HepG2 (cell line): ENCODE measurements around the gene IGFALS. TPM values are rescaled to one million over a fixed set of nuclear protein-coding genes. Genes with fewer than 3 reads are reported as not detected.

Experiments used
- ELF1 ChIP-seq: sonication (generic); formaldehyde crosslinking; IDR thresholded peaks from 2 replicates; pipeline ENCODE4 v1.4.0; 2020; ENCODE audit warnings: missing genetic modification reagents
- FOXP1 ChIP-seq, 2 experiments: fragments of 450-650 bp in 1 of 2; IDR thresholded peaks; 2 replicates each; pipeline ENCODE4 v1.6.1; 2017 to 2018; ENCODE audit warnings: antibody characterized with exemption in 1 of 2
- GABPB1 ChIP-seq: IDR thresholded peaks from 2 replicates; pipeline ENCODE4 v1.6.1; 2016; ENCODE audit warnings: mild to moderate bottlenecking, missing genetic modification reagents, moderate library complexity, missing compliant biosample characterization
- HHEX ChIP-seq: IDR thresholded peaks from 2 replicates; pipeline ENCODE4 v1.6.1; 2016; ENCODE audit warnings: control low read depth
- HNRNPH1 ChIP-seq: fragments of 200-400 bp; formaldehyde crosslinking; optimal IDR thresholded peaks from 2 replicates; pipeline ENCODE3; 2017; ENCODE audit warnings: mild to moderate bottlenecking, low read depth, low read length
- JUNB ChIP-seq: sonication (generic); formaldehyde crosslinking; IDR thresholded peaks from 2 replicates; pipeline ENCODE4 v1.8.0; 2022; ENCODE audit warnings: missing genetic modification reagents, mild to moderate bottlenecking, borderline replicate concordance
- PATZ1 ChIP-seq: sonication (generic); formaldehyde crosslinking; IDR thresholded peaks from 2 replicates; pipeline ENCODE4 v1.4.0; 2020; ENCODE audit warnings: missing genetic modification reagents
- PHF8 ChIP-seq: sonication (generic); formaldehyde crosslinking; IDR thresholded peaks from 2 replicates; pipeline ENCODE4 v1.5.0; 2020; ENCODE audit warnings: missing genetic modification reagents
- POLR2AphosphoS5 ChIP-seq: IDR thresholded peaks from 2 replicates; pipeline ENCODE4 v1.6.1; 2012; ENCODE audit warnings: low read depth, low read length
- POLR2G ChIP-seq: fragments of 200-400 bp; formaldehyde crosslinking; IDR thresholded peaks from 2 replicates; pipeline ENCODE4 v1.6.1; 2018; ENCODE audit warnings: mild to moderate bottlenecking, low read depth, low read length, moderate library complexity
- RAD51 ChIP-seq: fragments of 450-650 bp; IDR thresholded peaks from 2 replicates; pipeline ENCODE4 v1.6.1; 2016; ENCODE audit warnings: borderline replicate concordance
- RBFOX2 ChIP-seq: fragments of 200-400 bp; formaldehyde crosslinking; IDR thresholded peaks from 2 replicates; pipeline ENCODE4 v1.6.1; 2017; ENCODE audit warnings: low read depth, mild to moderate bottlenecking, low read length
- SIX4 ChIP-seq: sonication (generic); formaldehyde crosslinking; IDR thresholded peaks from 2 replicates; pipeline ENCODE4 v1.4.0; 2020; ENCODE audit warnings: missing genetic modification reagents
- ZFX ChIP-seq: sonication (generic); formaldehyde crosslinking; IDR thresholded peaks from 2 replicates; pipeline ENCODE4 v1.4.0; 2020; ENCODE audit warnings: mild to moderate bottlenecking, low read depth, missing genetic modification reagents, moderate library complexity
- ZFY ChIP-seq: sonication (generic); formaldehyde crosslinking; IDR thresholded peaks from 2 replicates; pipeline ENCODE4 v1.4.0; 2020; ENCODE audit warnings: missing genetic modification reagents
- ZNF136 ChIP-seq: sonication (generic); formaldehyde crosslinking; IDR thresholded peaks from 2 replicates; pipeline ENCODE4 v1.8.1; 2022; ENCODE audit warnings: low read depth, mild to moderate bottlenecking, moderate library complexity, missing genetic modification reagents
- ZNF317 ChIP-seq: sonication (generic); formaldehyde crosslinking; IDR thresholded peaks from 2 replicates; pipeline ENCODE4 v1.5.0; 2020; ENCODE audit warnings: mild to moderate bottlenecking, missing genetic modification reagents
- ZNF468 ChIP-seq: sonication (generic); formaldehyde crosslinking; IDR thresholded peaks from 2 replicates; pipeline ENCODE4 v1.8.0; 2022; ENCODE audit warnings: mild to moderate bottlenecking, moderate library complexity, missing genetic modification reagents
- ZNF605 ChIP-seq: sonication (generic); formaldehyde crosslinking; IDR thresholded peaks from 2 replicates; pipeline ENCODE4 v1.8.0; 2022; ENCODE audit warnings: mild to moderate bottlenecking, missing genetic modification reagents
- ZNF629 ChIP-seq: sonication (generic); formaldehyde crosslinking; conservative IDR thresholded peaks from 2 replicates; pipeline ENCODE4 v1.5.0; 2020; ENCODE audit warnings: missing genetic modification reagents
- polyA plus RNA-seq, 8 experiments: library from polyadenylated mRNA; depleted of rRNA in 3 of 8; stranded (reverse) in 7 of 8; unstranded in 1 of 8; fragments of >200 nt; fragmentation: Illumina TruSeq in 4 of 8; extraction: Trizol in 4 of 8; gene quantifications; 2 replicates each; pipeline versions ENCODE4 v1.2.1 to v1.2.3, GENCODE V29; 2011 to 2016; ENCODE audit warnings: low read depth in 4 of 8, missing spikeins in 1 of 8, mixed read lengths in 1 of 8; ENCODE audit not compliant: insufficient read depth in 1 of 8
- total RNA-seq, 5 experiments: library from RNA; depleted of rRNA; stranded (reverse); fragments of >200 nt; fragmentation: Illumina TruSeq; extraction: Trizol; gene quantifications; 2 replicates each; pipeline ENCODE4 v1.2.3, GENCODE V29; 2016; ENCODE audit warnings: low read depth in 1 of 5
- TF ChIP-seq, protein P1 (sequence below): sonication (generic); formaldehyde crosslinking; IDR thresholded peaks from 2 replicates; pipeline ENCODE4 v1.4.0; 2020; ENCODE audit warnings: missing genetic modification reagents
- TF ChIP-seq, protein P2 (sequence below): sonication (generic); formaldehyde crosslinking; IDR thresholded peaks from 2 replicates; pipeline ENCODE4 v1.5.0; 2020; ENCODE audit warnings: missing genetic modification reagents
- TF ChIP-seq, protein P3 (sequence below): IDR thresholded peaks from 2 replicates; pipeline ENCODE4 v1.6.1; 2012; ENCODE audit warnings: inconsistent platforms

IGFALS gene
- total and polyA plus RNA-seq, 2 of the 13 experiments (the other 11 are each of a cell fraction or from before 2014, with no cell fraction given): 0.34 to 2.4 TPM

DNA sequence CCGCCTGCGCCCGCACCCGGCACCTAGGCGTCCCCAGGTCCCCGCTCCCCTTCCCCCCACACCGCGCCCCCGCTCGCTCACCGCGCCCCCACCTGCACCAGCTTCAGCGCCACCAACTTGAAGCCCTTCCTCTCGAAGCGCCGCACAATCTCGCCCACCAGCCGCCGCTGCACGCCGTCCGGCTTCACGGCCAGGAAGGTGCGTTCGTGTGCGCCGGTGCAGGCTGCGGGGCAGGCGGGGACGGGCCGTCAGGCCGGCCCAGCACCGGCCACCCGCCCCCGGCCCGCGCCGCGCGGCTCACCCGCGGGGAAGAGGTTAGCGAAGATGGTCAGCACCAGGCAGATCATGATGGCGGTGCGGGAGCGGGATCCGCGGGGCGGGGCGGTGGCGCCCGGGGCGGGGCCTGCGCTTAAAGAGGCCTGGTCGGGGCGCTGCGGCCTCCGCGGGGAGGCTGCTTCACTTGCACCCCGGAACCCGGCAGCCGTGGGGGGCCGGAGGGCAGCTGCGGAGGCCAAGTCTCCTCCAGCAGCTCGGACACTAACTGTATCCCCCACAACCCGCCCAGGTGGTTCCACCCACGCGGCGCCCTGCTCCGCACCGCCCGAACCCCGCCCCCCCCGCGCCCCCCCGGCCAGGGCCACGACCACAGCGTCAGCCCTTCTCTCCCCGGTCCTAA, 22.2 kb downstream of the IGFALS start, which contains the start of gene NME3 (continued):
- TF ChIP-seq, protein P1, sequence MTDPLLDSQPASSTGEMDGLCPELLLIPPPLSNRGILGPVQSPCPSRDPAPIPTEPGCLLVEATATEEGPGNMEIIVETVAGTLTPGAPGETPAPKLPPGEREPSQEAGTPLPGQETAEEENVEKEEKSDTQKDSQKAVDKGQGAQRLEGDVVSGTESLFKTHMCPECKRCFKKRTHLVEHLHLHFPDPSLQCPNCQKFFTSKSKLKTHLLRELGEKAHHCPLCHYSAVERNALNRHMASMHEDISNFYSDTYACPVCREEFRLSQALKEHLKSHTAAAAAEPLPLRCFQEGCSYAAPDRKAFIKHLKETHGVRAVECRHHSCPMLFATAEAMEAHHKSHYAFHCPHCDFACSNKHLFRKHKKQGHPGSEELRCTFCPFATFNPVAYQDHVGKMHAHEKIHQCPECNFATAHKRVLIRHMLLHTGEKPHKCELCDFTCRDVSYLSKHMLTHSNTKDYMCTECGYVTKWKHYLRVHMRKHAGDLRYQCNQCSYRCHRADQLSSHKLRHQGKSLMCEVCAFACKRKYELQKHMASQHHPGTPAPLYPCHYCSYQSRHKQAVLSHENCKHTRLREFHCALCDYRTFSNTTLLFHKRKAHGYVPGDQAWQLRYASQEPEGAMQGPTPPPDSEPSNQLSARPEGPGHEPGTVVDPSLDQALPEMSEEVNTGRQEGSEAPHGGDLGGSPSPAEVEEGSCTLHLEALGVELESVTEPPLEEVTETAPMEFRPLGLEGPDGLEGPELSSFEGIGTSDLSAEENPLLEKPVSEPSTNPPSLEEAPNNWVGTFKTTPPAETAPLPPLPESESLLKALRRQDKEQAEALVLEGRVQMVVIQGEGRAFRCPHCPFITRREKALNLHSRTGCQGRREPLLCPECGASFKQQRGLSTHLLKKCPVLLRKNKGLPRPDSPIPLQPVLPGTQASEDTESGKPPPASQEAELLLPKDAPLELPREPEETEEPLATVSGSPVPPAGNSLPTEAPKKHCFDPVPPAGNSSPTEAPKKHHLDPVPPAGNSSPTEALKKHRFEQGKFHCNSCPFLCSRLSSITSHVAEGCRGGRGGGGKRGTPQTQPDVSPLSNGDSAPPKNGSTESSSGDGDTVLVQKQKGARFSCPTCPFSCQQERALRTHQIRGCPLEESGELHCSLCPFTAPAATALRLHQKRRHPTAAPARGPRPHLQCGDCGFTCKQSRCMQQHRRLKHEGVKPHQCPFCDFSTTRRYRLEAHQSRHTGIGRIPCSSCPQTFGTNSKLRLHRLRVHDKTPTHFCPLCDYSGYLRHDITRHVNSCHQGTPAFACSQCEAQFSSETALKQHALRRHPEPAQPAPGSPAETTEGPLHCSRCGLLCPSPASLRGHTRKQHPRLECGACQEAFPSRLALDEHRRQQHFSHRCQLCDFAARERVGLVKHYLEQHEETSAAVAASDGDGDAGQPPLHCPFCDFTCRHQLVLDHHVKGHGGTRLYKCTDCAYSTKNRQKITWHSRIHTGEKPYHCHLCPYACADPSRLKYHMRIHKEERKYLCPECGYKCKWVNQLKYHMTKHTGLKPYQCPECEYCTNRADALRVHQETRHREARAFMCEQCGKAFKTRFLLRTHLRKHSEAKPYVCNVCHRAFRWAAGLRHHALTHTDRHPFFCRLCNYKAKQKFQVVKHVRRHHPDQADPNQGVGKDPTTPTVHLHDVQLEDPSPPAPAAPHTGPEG (CRISPR knock-in tag): no peak
- peak; percentile 31; the same call in 1 of the 2 replicates for TF ChIP-seq ZFY (CRISPR knock-in tag)
- no peak for TF ChIP-seq ELF1 (CRISPR knock-in tag)
- TF ChIP-seq ZFX (CRISPR knock-in tag): peak; percentile 45; the same call in 1 of the 2 replicates
- TF ChIP-seq PHF8 (CRISPR knock-in tag): 0 out of 2 replicates have a peak, but pooled peaks have one; percentile 13
- no peak for TF ChIP-seq ZNF605 (CRISPR knock-in tag)
- no peak for TF ChIP-seq RAD51
- TF ChIP-seq JUNB (CRISPR knock-in tag): no peak
- no peak for TF ChIP-seq ZNF317 (CRISPR knock-in tag)
- TF ChIP-seq HHEX (CRISPR knock-in tag): no peak
- TF ChIP-seq ZNF468 (CRISPR knock-in tag): no peak
- TF ChIP-seq POLR2G: peak; percentile 41; the same call in 1 of the 2 replicates
- TF ChIP-seq, protein P2, sequence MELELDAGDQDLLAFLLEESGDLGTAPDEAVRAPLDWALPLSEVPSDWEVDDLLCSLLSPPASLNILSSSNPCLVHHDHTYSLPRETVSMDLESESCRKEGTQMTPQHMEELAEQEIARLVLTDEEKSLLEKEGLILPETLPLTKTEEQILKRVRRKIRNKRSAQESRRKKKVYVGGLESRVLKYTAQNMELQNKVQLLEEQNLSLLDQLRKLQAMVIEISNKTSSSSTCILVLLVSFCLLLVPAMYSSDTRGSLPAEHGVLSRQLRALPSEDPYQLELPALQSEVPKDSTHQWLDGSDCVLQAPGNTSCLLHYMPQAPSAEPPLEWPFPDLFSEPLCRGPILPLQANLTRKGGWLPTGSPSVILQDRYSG (CRISPR knock-in tag): no peak
- no peak for TF ChIP-seq ZNF629 (CRISPR knock-in tag)
- TF ChIP-seq HNRNPH1: no peak
- no peak for TF ChIP-seq SIX4
- peak; percentile 60 for TF ChIP-seq RBFOX2
- 0 out of 2 replicates have a peak, but pooled peaks have one; percentile 16 for TF ChIP-seq POLR2AphosphoS5
- no peak for TF ChIP-seq ZNF136 (CRISPR knock-in tag)
- TF ChIP-seq PATZ1: peak; percentile 47
- TF ChIP-seq, protein P3, sequence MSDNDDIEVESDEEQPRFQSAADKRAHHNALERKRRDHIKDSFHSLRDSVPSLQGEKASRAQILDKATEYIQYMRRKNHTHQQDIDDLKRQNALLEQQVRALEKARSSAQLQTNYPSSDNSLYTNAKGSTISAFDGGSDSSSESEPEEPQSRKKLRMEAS: peak; percentile 19; the same call in 1 of the 2 replicates
- peak; percentile 24; the same call in 1 of the 2 replicates for TF ChIP-seq GABPB1 (CRISPR knock-in tag)
- TF ChIP-seq FOXP1 (IDR thresholded peaks at IDR 0.05): no peak
- TF ChIP-seq FOXP1 (CRISPR knock-in tag; IDR thresholded peaks at IDR 0.05): no peak
